Esophagus squamous epithelium (tissue), 4 donors: ENCODE measurements around the gene TBC1D5.

ENCODE experiments used
- POLR2A ChIP-seq, 4 donors: fragments of 450-650 bp; IDR thresholded peaks; one replicate each; pipeline ENCODE4 v1.6.1; 2017; ENCODE audit warnings: antibody characterized with exemption in 4 of 4, mild to moderate bottlenecking in 4 of 4, moderate library complexity in 3 of 4
- TF ChIP-seq, protein P1 (sequence below), 6 experiments: fragments of 450-650 bp in 4 of 6; fragments of 200-600 bp in 2 of 6; sonication (generic) in 2 of 6; IDR thresholded peaks; one replicate each; pipeline ENCODE4 v1.5.1; 2016 to 2019; ENCODE audit warnings: antibody characterized with exemption in 6 of 6, mild to moderate bottlenecking in 4 of 6, moderate library complexity in 4 of 6

DNA sequence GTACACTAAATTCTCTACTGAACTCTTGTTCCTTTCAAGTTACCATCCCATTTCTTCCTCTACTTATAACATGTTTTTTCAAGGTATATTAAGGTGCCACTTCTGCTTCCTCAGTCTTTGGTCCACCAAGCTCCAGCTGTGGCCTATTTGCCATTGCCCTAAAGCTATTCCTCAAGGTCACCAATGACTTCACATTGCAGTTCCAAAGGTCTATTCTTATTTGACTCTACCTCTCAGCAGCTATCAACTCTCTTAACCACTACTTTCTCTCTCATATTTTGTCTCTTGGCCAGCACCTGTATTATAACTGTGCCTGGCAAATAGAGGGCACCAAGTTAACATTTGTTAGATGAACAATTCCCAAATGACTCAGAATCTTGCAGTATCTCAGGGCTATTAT is 503.0 kb downstream of the TBC1D5 start:
- TF ChIP-seq, protein P1, sequence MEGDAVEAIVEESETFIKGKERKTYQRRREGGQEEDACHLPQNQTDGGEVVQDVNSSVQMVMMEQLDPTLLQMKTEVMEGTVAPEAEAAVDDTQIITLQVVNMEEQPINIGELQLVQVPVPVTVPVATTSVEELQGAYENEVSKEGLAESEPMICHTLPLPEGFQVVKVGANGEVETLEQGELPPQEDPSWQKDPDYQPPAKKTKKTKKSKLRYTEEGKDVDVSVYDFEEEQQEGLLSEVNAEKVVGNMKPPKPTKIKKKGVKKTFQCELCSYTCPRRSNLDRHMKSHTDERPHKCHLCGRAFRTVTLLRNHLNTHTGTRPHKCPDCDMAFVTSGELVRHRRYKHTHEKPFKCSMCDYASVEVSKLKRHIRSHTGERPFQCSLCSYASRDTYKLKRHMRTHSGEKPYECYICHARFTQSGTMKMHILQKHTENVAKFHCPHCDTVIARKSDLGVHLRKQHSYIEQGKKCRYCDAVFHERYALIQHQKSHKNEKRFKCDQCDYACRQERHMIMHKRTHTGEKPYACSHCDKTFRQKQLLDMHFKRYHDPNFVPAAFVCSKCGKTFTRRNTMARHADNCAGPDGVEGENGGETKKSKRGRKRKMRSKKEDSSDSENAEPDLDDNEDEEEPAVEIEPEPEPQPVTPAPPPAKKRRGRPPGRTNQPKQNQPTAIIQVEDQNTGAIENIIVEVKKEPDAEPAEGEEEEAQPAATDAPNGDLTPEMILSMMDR (IDR thresholded peaks at IDR 0.05), result no peak
- no peak for TF ChIP-seq POLR2A (IDR thresholded peaks at IDR 0.05)
